ENCODE results near the gene MYO1E.

Gene MYO1E

DNA sequence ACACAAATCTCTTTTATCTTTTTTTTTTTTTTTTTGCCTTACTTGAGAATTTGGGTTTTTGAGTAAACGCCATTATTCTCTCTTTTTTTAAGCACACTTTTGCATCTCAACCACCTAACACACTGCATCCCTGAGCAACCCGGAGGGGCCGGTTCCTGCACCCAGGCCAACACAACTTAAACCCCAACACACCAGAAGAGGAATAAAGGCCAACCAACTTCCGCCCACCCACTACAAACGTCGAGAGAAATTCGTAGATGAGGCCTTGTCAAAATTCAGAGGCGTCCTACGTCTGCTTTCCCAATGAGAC lies 268.1 kb downstream of the MYO1E start:
- peak overlapping the region; percentile 82 for H3K27ac ChIP-seq (ENCODE audit: low read depth, low read length)
- no peaks in the 10 kb centered on the region for H3K9me2 ChIP-seq (replicated peaks; ENCODE audit: control insufficient read depth, low read length)
- H3K4me3 ChIP-seq (ENCODE audit: low read length) = peak overlapping the region; percentile 94
- no peaks in the 10 kb centered on the region for H3K27me3 ChIP-seq (ENCODE audit: control insufficient read depth, low read length)
- TF ChIP-seq EZH2phosphoT487 (IDR thresholded peaks at IDR 0.05; ENCODE audit: borderline replicate concordance, low read length) = no peak
- TF ChIP-seq, protein P1, sequence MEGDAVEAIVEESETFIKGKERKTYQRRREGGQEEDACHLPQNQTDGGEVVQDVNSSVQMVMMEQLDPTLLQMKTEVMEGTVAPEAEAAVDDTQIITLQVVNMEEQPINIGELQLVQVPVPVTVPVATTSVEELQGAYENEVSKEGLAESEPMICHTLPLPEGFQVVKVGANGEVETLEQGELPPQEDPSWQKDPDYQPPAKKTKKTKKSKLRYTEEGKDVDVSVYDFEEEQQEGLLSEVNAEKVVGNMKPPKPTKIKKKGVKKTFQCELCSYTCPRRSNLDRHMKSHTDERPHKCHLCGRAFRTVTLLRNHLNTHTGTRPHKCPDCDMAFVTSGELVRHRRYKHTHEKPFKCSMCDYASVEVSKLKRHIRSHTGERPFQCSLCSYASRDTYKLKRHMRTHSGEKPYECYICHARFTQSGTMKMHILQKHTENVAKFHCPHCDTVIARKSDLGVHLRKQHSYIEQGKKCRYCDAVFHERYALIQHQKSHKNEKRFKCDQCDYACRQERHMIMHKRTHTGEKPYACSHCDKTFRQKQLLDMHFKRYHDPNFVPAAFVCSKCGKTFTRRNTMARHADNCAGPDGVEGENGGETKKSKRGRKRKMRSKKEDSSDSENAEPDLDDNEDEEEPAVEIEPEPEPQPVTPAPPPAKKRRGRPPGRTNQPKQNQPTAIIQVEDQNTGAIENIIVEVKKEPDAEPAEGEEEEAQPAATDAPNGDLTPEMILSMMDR (IDR thresholded peaks at IDR 0.05; ENCODE audit: low read depth, low read length, poor library complexity, severe bottlenecking) = no peak
- H3K36me3 ChIP-seq (ENCODE audit: control insufficient read depth, low read length) = peaks cover 45% of the 10 kb centered on the region
- peaks cover 17% of the 10 kb centered on the region for H3F3A ChIP-seq (ENCODE audit: control insufficient read depth, insufficient read depth)
- H3K4me2 ChIP-seq (ENCODE audit: low read length) = peak overlapping the region; percentile 78
- peaks cover 20% of the 10 kb centered on the region for H3K4me1 ChIP-seq (ENCODE audit: control insufficient read depth, low read length)
- no peaks in the 10 kb centered on the region for H4K20me1 ChIP-seq (ENCODE audit: control insufficient read depth, insufficient read depth, low read depth, low read length)
- H3K9me3 ChIP-seq (ENCODE audit: control insufficient read depth, insufficient read depth, low read length) = no peaks in the 10 kb centered on the region
- peaks cover 42% of the 10 kb centered on the region for H3K79me2 ChIP-seq (ENCODE audit: control insufficient read depth, low read length)

GRCh38 chr15:59099162-59099685 lies 273.4 kb downstream of the MYO1E start:
- no peaks in the 10 kb centered on the region for H3K79me2 ChIP-seq (ENCODE audit: control insufficient read depth, low read length)
- peaks cover 13% of the 10 kb centered on the region for H3F3A ChIP-seq (ENCODE audit: control insufficient read depth, insufficient read depth)
- no peak overlapping the region for H3K4me3 ChIP-seq (ENCODE audit: low read length)
- H3K27me3 ChIP-seq (ENCODE audit: control insufficient read depth, low read length) = no peaks in the 10 kb centered on the region
- H4K20me1 ChIP-seq (ENCODE audit: control insufficient read depth, insufficient read depth, low read depth, low read length) = no peaks in the 10 kb centered on the region
- H3K27ac ChIP-seq (ENCODE audit: low read depth, low read length) = no peak overlapping the region
- peaks cover 24% of the 10 kb centered on the region for H3K36me3 ChIP-seq (ENCODE audit: control insufficient read depth, low read length)
- H3K4me1 ChIP-seq (ENCODE audit: control insufficient read depth, low read length) = peaks cover 3% of the 10 kb centered on the region
- no peaks in the 10 kb centered on the region for H3K9me2 ChIP-seq (replicated peaks; ENCODE audit: control insufficient read depth, low read length)
- no peak for TF ChIP-seq EZH2phosphoT487 (IDR thresholded peaks at IDR 0.05; ENCODE audit: borderline replicate concordance, low read length)
- TF ChIP-seq, protein P1 (IDR thresholded peaks at IDR 0.05; ENCODE audit: low read depth, low read length, poor library complexity, severe bottlenecking) = no peak
- H3K4me2 ChIP-seq (ENCODE audit: low read length) = no peak overlapping the region
- no peaks in the 10 kb centered on the region for H3K9me3 ChIP-seq (ENCODE audit: control insufficient read depth, insufficient read depth, low read length)

DNA sequence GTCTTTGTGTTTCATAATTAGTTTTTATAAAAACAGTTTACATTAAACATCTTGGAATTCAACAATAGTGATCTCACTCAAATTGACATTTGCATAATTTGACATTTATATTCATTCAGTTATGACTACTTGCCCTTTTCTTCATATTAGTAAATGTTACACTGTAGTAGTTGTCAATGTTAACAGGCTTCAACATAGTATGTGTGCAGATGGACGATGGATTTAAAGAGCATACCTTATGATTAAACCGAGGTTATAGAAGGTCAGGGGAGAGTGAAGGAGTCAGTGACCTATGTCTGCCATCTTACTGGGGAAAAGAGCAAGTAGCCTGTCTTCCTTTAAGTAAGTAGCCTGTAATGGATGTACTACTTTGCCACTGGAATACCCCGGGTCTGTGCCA lies 276.2 kb downstream of the MYO1E start:
- no peaks in the 10 kb centered on the region for H3K9me2 ChIP-seq (replicated peaks; ENCODE audit: control insufficient read depth, low read length)
- no peak overlapping the region for H3K4me2 ChIP-seq (ENCODE audit: low read length)
- TF ChIP-seq, protein P1 (IDR thresholded peaks at IDR 0.05; ENCODE audit: low read depth, low read length, poor library complexity, severe bottlenecking) = no peak
- no peak for TF ChIP-seq EZH2phosphoT487 (IDR thresholded peaks at IDR 0.05; ENCODE audit: borderline replicate concordance, low read length)
- H3K27me3 ChIP-seq (ENCODE audit: control insufficient read depth, low read length) = no peaks in the 10 kb centered on the region
- no peaks in the 10 kb centered on the region for H3K9me3 ChIP-seq (ENCODE audit: control insufficient read depth, insufficient read depth, low read length)
- no peak overlapping the region for H3K4me3 ChIP-seq (ENCODE audit: low read length)
- H3F3A ChIP-seq (ENCODE audit: control insufficient read depth, insufficient read depth) = no peaks in the 10 kb centered on the region
- no peak overlapping the region for H3K27ac ChIP-seq (ENCODE audit: low read depth, low read length)
- H3K79me2 ChIP-seq (ENCODE audit: control insufficient read depth, low read length) = no peaks in the 10 kb centered on the region
- no peaks in the 10 kb centered on the region for H3K4me1 ChIP-seq (ENCODE audit: control insufficient read depth, low read length)
- no peaks in the 10 kb centered on the region for H4K20me1 ChIP-seq (ENCODE audit: control insufficient read depth, insufficient read depth, low read depth, low read length)
- H3K36me3 ChIP-seq (ENCODE audit: control insufficient read depth, low read length) = peaks cover 50% of the 10 kb centered on the region
